ENCODE data around the gene PITX2. TPM values are rescaled to one million over a fixed set of nuclear protein-coding genes. Genes with fewer than 3 reads are reported as not detected.

Gene PITX2
- total and polyA plus RNA-seq, 2 experiments from 2014 or later = 0.52 to 0.99 TPM

- peaks cover 3% of the 10 kb centered on the region; the same call in 1 of the 2 replicates for H4K20me1 ChIP-seq (replicated peaks; ENCODE audit: insufficient read depth)
- peaks cover 68% of the 10 kb centered on the region for H3K4me1 ChIP-seq (ENCODE audit: insufficient read depth)
- Mint-ChIP-seq H3K4me1 (peaks cover 57% of the 10 kb centered on the region), H3K9me3 (no peaks in the 10 kb centered on the region; the same call in none of the 3 replicates), H3K4me3 (peak overlapping the region; percentile 60), H3K27me3 (ENCODE audit: insufficient read depth, low read depth, poor library complexity) (peaks cover 99% of the 10 kb centered on the region), H3K36me3 (ENCODE audit: low read depth) (no peaks in the 10 kb centered on the region; the same call in 2 of the 3 replicates), H3K27ac (no peak overlapping the region)
- no peak for TF ChIP-seq ETS1 (IDR thresholded peaks at IDR 0.05)
- no peak for TF ChIP-seq CREB1 (CRISPR knock-in tag; IDR thresholded peaks at IDR 0.05; ENCODE audit: low read depth)
- TF ChIP-seq, protein P1, sequence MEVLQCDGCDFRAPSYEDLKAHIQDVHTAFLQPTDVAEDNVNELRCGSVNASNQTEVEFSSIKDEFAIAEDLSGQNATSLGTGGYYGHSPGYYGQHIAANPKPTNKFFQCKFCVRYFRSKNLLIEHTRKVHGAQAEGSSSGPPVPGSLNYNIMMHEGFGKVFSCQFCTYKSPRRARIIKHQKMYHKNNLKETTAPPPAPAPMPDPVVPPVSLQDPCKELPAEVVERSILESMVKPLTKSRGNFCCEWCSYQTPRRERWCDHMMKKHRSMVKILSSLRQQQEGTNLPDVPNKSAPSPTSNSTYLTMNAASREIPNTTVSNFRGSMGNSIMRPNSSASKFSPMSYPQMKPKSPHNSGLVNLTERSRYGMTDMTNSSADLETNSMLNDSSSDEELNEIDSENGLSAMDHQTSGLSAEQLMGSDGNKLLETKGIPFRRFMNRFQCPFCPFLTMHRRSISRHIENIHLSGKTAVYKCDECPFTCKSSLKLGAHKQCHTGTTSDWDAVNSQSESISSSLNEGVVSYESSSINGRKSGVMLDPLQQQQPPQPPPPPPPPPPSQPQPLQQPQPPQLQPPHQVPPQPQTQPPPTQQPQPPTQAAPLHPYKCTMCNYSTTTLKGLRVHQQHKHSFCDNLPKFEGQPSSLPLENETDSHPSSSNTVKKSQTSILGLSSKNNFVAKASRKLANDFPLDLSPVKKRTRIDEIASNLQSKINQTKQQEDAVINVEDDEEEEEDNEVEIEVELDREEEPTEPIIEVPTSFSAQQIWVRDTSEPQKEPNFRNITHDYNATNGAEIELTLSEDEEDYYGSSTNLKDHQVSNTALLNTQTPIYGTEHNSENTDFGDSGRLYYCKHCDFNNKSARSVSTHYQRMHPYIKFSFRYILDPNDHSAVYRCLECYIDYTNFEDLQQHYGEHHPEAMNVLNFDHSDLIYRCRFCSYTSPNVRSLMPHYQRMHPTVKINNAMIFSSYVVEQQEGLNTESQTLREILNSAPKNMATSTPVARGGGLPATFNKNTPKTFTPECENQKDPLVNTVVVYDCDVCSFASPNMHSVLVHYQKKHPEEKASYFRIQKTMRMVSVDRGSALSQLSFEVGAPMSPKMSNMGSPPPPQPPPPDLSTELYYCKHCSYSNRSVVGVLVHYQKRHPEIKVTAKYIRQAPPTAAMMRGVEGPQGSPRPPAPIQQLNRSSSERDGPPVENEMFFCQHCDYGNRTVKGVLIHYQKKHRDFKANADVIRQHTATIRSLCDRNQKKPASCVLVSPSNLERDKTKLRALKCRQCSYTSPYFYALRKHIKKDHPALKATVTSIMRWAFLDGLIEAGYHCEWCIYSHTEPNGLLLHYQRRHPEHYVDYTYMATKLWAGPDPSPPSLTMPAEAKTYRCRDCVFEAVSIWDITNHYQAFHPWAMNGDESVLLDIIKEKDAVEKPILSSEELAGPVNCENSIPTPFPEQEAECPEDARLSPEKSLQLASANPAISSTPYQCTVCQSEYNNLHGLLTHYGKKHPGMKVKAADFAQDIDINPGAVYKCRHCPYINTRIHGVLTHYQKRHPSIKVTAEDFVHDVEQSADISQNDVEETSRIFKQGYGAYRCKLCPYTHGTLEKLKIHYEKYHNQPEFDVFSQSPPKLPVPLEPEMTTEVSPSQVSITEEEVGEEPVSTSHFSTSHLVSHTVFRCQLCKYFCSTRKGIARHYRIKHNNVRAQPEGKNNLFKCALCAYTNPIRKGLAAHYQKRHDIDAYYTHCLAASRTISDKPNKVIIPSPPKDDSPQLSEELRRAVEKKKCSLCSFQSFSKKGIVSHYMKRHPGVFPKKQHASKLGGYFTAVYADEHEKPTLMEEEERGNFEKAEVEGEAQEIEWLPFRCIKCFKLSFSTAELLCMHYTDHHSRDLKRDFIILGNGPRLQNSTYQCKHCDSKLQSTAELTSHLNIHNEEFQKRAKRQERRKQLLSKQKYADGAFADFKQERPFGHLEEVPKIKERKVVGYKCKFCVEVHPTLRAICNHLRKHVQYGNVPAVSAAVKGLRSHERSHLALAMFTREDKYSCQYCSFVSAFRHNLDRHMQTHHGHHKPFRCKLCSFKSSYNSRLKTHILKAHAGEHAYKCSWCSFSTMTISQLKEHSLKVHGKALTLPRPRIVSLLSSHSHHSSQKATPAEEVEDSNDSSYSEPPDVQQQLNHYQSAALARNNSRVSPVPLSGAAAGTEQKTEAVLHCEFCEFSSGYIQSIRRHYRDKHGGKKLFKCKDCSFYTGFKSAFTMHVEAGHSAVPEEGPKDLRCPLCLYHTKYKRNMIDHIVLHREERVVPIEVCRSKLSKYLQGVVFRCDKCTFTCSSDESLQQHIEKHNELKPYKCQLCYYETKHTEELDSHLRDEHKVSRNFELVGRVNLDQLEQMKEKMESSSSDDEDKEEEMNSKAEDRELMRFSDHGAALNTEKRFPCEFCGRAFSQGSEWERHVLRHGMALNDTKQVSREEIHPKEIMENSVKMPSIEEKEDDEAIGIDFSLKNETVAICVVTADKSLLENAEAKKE (CRISPR knock-in tag; IDR thresholded peaks at IDR 0.05) = no peak
- peak; percentile 93 for TF ChIP-seq EZH2 (IDR thresholded peaks at IDR 0.05; ENCODE audit: low read depth, unreplicated experiment)
- TF ChIP-seq EZH2phosphoT487 (IDR thresholded peaks at IDR 0.05; ENCODE audit: unreplicated experiment) = peak; percentile 88
- no peak for TF ChIP-seq ZNF331 (CRISPR knock-in tag; IDR thresholded peaks at IDR 0.05; ENCODE audit: low read depth)
- TF ChIP-seq ZNF114 (CRISPR knock-in tag; IDR thresholded peaks at IDR 0.05) = no peak
- TF ChIP-seq POLR2AphosphoS5 (IDR thresholded peaks at IDR 0.05; ENCODE audit: low read depth) = no peak
- no peak for TF ChIP-seq NANOG (IDR thresholded peaks at IDR 0.05; ENCODE audit: borderline replicate concordance)
- TF ChIP-seq CTCF (conservative IDR thresholded peaks at IDR 0.05; ENCODE audit: low read depth in 2 of 2) = no peak
- TF ChIP-seq REST (IDR thresholded peaks at IDR 0.05; ENCODE audit: unreplicated experiment) = no peak
- DNase-seq (ENCODE audit: low spot score) (peak; percentile 86), ATAC-seq (peak; percentile 1; the same call in 2 of the 3 replicates)
- H3K9me2 ChIP-seq (ENCODE audit: insufficient read depth) = no peaks in the 10 kb centered on the region
- H3K4me3 ChIP-seq = peak overlapping the region; percentile 68
- H3F3A ChIP-seq (replicated peaks; ENCODE audit: low read depth) = peaks cover 35% of the 10 kb centered on the region
- H3K27ac ChIP-seq (ENCODE audit: low read depth) = no peak overlapping the region
- H2AFZ ChIP-seq = no peak overlapping the region; the same call in 1 of the 2 replicates
- no peaks in the 10 kb centered on the region for H3K79me2 ChIP-seq (replicated peaks; ENCODE audit: insufficient read depth)
- H3K4me2 ChIP-seq = peak overlapping the region; percentile 90
- peaks cover 100% of the 10 kb centered on the region for H3K27me3 ChIP-seq (ENCODE audit: insufficient read depth)
- no peaks in the 10 kb centered on the region for H3K36me3 ChIP-seq (ENCODE audit: insufficient read depth)
Observed at GRCh38 chr4:110617646-110618580, 5.0 kb downstream of the PITX2 start.
